ENCODE measurements around the gene BEGAIN.

Gene BEGAIN

DNA sequence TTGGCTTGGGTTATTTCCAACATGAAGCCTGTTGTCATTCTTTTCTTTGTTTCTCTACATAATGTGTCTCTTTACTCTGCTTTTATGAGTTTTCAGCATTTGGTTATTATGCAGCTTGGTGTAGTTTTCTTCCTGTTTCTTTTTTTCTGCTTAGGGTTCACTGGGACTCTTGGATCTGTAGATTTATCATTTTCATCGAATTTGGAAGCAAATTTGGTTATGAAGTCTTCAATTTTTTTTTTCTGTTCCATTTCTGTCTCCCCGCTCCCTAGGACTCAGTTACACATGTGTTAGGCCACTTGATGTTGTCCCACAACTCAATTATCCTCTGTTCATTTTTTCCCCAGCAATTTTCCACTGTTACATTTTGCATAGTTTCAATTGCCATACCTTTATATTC, 13.8 kb upstream of the BEGAIN start:
- Histone ChIP-seq H3K9me3 (ENCODE audit: control insufficient read depth, low read length) (no peaks in the 10 kb centered on the region), H3K4me1 (ENCODE audit: control insufficient read depth, insufficient read depth, low read length, poor library complexity, severe bottlenecking) (no peaks in the 10 kb centered on the region), H3K36me3 (ENCODE audit: control insufficient read depth, insufficient read depth, low read length) (no peaks in the 10 kb centered on the region), H3K4me3 (ENCODE audit: insufficient read depth, low read depth, low read length, poor library complexity, severe bottlenecking) (no peak overlapping the region), H3K27me3 (replicated peaks; ENCODE audit: control insufficient read depth, insufficient read depth, low read length, poor library complexity, severe bottlenecking) (no peaks in the 10 kb centered on the region), H3K27ac (ENCODE audit: insufficient read depth, low read length, poor library complexity, severe bottlenecking) (no peak overlapping the region)
- no peak for DNase-seq

DNA sequence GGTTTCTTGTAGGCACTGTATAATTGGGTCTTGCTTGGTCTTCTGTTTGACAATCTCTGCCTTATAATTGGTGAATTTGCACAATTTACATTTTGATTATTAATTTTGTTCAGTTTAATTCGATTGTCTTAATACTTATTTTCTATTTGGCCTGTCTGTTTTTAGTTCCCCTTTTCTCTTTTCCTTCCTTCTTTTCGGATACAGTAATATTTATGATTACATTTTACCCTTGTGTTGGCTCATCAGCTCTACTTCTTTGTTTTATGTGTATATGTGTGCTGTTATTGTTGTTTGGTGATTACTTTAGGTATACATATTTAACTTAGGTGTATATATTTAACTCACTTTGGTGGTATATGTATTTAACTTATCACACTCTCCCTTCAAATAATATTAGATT, 12.8 kb upstream of the BEGAIN start:
- DNase-seq, result no peak
- Histone ChIP-seq H3K27me3 (replicated peaks; ENCODE audit: control insufficient read depth, insufficient read depth, low read length, poor library complexity, severe bottlenecking) (no peaks in the 10 kb centered on the region), H3K4me3 (ENCODE audit: insufficient read depth, low read depth, low read length, poor library complexity, severe bottlenecking) (no peak overlapping the region), H3K27ac (ENCODE audit: insufficient read depth, low read length, poor library complexity, severe bottlenecking) (no peak overlapping the region), H3K9me3 (ENCODE audit: control insufficient read depth, low read length) (no peaks in the 10 kb centered on the region), H3K4me1 (ENCODE audit: control insufficient read depth, insufficient read depth, low read length, poor library complexity, severe bottlenecking) (no peaks in the 10 kb centered on the region), H3K36me3 (ENCODE audit: control insufficient read depth, insufficient read depth, low read length) (no peaks in the 10 kb centered on the region)

DNA sequence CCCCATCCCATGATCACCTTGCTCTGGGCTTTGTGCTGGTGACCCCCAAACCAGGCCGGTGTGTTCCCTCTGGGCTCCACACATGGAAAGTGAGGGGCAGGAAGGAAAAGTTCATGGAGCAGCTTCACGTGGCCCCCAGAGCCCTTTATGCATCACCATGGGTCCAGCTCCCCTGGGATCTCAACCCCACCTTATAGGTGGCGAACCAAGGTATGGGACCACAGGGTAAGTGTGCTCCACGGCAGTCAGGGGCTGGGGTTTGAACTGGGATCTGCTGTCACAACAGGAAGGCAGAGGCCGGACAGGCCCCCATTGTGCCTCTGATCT, 7.4 kb upstream of the BEGAIN start:
- Histone ChIP-seq H3K27ac (ENCODE audit: insufficient read depth, low read length, poor library complexity, severe bottlenecking) (no peak overlapping the region), H3K4me3 (ENCODE audit: insufficient read depth, low read depth, low read length, poor library complexity, severe bottlenecking) (no peak overlapping the region), H3K4me1 (ENCODE audit: control insufficient read depth, insufficient read depth, low read length, poor library complexity, severe bottlenecking) (no peaks in the 10 kb centered on the region), H3K9me3 (ENCODE audit: control insufficient read depth, low read length) (no peaks in the 10 kb centered on the region), H3K36me3 (ENCODE audit: control insufficient read depth, insufficient read depth, low read length) (no peaks in the 10 kb centered on the region), H3K27me3 (replicated peaks; ENCODE audit: control insufficient read depth, insufficient read depth, low read length, poor library complexity, severe bottlenecking) (no peaks in the 10 kb centered on the region)
- DNase-seq, result no peak

DNA sequence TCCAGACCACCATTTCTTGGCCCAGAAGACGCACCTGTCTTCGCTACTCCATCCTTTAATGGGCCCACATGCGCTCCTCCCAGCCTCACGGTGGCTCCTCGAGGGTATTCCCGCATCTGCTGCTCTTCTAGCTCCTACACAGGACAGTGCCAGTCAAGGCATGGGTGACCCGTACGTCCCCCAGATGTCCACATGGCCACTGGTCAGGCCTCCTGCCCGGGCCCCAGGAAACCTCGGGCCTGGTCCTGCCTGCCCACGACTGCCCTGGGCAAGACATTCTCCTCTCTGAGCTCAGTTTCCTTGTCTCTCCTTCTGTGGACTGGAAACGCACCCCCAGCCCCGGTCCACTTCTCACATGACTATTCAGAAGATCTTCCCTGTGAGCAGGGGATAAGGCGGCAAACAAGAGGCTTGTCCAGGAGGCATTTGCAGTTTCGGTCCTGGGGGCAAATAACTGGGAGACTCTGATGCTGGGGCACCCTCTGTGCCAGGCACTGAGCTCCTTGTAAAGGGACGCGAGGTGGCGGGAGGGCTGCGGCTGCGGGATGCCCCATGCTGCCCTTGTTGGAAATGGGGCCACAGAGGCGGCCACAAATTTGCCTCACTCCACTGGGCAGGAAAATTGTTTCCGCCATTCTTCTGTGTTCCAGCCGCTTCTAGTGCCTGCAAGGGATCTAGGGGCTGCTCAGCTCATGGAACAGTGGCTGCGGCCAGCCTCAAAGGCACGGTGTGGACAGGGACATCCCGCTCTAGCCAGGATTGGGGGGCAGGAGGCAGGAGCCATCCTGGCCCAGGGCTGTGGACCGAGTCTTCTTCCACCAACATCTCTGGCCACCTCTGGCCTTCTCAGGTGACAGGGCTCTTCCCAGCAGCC, 6.8 kb upstream of the BEGAIN start:
- H3K4me3 ChIP-seq (ENCODE audit: insufficient read depth, low read depth, low read length, poor library complexity, severe bottlenecking), result no peak overlapping the region
- no peaks in the 10 kb centered on the region for H3K36me3 ChIP-seq (ENCODE audit: control insufficient read depth, insufficient read depth, low read length)
- H3K27me3 ChIP-seq (replicated peaks; ENCODE audit: control insufficient read depth, insufficient read depth, low read length, poor library complexity, severe bottlenecking), result no peaks in the 10 kb centered on the region
- no peaks in the 10 kb centered on the region for H3K9me3 ChIP-seq (ENCODE audit: control insufficient read depth, low read length)
- no peaks in the 10 kb centered on the region for H3K4me1 ChIP-seq (ENCODE audit: control insufficient read depth, insufficient read depth, low read length, poor library complexity, severe bottlenecking)
- no peak overlapping the region for H3K27ac ChIP-seq (ENCODE audit: insufficient read depth, low read length, poor library complexity, severe bottlenecking)
- DNase-seq, result no peak

DNA sequence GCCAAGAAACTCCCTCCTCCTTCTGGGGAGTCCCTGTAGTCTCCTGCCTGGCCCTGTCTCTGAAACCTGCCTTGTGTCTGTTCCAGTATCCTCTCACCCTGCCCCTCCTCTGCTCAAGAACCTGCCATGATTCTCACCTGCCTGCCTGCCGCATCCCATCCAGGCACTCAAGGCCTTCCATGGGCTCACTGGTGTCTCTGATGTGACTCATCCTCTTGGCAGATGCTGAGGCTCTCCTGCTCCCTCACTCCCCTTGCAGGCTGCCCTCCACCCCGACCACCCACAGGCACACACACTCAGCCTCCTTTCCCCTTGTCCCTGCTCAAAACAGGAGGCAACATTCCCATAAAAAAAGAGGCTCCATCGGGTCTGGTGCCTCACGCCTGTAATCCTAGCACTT, 5.8 kb upstream of the BEGAIN start:
- Histone ChIP-seq H3K36me3 (ENCODE audit: control insufficient read depth, insufficient read depth, low read length) (no peaks in the 10 kb centered on the region), H3K4me3 (ENCODE audit: insufficient read depth, low read depth, low read length, poor library complexity, severe bottlenecking) (no peak overlapping the region), H3K27ac (ENCODE audit: insufficient read depth, low read length, poor library complexity, severe bottlenecking) (no peak overlapping the region), H3K27me3 (replicated peaks; ENCODE audit: control insufficient read depth, insufficient read depth, low read length, poor library complexity, severe bottlenecking) (no peaks in the 10 kb centered on the region), H3K9me3 (ENCODE audit: control insufficient read depth, low read length) (no peaks in the 10 kb centered on the region), H3K4me1 (ENCODE audit: control insufficient read depth, insufficient read depth, low read length, poor library complexity, severe bottlenecking) (no peaks in the 10 kb centered on the region)
- no peak for DNase-seq

DNA sequence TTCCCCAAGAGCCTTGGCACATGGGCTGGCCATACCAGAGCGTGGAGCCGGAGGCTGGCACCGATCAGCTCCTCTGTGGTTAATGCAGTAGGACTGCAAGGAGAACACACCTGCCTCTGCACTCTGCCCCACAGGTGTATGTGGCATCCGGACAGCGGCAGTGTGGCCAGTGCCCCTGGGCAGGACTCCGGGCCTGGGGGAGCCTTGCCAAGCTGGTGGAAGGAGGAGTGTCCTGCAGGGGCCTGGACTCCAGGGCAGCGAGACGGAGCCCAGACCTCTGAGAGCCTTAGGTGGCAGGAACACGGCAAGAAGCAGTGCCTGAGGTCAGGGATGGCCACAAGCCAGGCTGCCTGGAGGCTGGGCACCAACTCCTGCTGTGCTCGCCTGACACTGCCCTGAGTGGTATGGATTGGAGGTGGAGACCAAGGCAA, 5.3 kb upstream of the BEGAIN start:
- Histone ChIP-seq H3K4me1 (ENCODE audit: control insufficient read depth, insufficient read depth, low read length, poor library complexity, severe bottlenecking) (peaks cover 4% of the 10 kb centered on the region), H3K36me3 (ENCODE audit: control insufficient read depth, insufficient read depth, low read length) (no peaks in the 10 kb centered on the region), H3K27ac (ENCODE audit: insufficient read depth, low read length, poor library complexity, severe bottlenecking) (no peak overlapping the region), H3K27me3 (replicated peaks; ENCODE audit: control insufficient read depth, insufficient read depth, low read length, poor library complexity, severe bottlenecking) (no peaks in the 10 kb centered on the region), H3K9me3 (ENCODE audit: control insufficient read depth, low read length) (no peaks in the 10 kb centered on the region), H3K4me3 (ENCODE audit: insufficient read depth, low read depth, low read length, poor library complexity, severe bottlenecking) (no peak overlapping the region)
- no peak for DNase-seq

DNA sequence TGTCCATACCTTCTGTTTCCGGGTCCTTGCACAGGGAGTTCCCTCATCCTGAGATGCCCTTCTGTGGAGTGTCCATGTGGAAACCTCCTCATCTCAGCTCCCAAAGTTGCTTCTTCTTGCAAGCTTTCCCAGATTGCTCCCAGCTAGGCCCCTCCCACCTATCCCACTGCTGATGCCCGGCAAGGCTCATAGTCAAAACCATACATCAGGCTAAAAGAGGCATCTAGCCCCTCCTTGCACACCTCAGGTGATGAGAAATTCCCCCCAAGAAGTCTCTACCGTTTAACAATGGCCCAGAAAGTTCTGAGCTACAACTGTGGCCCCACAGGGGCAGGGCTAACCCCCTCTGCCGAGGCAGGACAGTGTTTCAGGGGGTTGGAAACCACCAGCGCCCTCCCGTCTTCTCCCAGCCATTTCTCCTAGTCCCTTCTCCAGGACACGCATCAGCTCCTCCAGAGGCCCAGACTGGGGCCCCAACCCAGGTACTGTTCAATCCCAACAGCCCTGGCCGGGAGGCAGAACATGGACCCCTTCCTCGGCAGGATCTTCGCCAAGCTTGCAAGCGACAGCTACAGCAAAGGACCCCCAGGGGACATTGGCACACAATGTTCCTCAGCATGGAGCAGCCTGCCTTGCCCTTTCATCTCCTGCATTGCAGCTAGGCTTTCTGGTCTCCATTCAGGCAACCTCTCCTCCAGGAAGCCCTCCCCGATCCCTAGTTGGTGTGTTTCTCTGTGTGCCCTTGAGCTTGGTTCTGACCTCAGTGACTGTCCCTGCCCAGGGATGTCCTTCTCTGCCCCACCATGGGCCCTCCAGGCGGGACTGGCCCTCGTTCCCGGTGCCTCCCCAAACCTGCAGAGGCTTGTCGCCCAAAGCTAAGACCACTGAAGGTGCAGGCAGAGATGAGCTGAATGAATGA, 4.5 kb upstream of the BEGAIN start:
- Histone ChIP-seq H3K4me3 (ENCODE audit: insufficient read depth, low read depth, low read length, poor library complexity, severe bottlenecking) (no peak overlapping the region), H3K27ac (ENCODE audit: insufficient read depth, low read length, poor library complexity, severe bottlenecking) (no peak overlapping the region), H3K4me1 (ENCODE audit: control insufficient read depth, insufficient read depth, low read length, poor library complexity, severe bottlenecking) (peaks cover 4% of the 10 kb centered on the region), H3K36me3 (ENCODE audit: control insufficient read depth, insufficient read depth, low read length) (no peaks in the 10 kb centered on the region), H3K9me3 (ENCODE audit: control insufficient read depth, low read length) (no peaks in the 10 kb centered on the region), H3K27me3 (replicated peaks; ENCODE audit: control insufficient read depth, insufficient read depth, low read length, poor library complexity, severe bottlenecking) (no peaks in the 10 kb centered on the region)
- no peak for DNase-seq

DNA sequence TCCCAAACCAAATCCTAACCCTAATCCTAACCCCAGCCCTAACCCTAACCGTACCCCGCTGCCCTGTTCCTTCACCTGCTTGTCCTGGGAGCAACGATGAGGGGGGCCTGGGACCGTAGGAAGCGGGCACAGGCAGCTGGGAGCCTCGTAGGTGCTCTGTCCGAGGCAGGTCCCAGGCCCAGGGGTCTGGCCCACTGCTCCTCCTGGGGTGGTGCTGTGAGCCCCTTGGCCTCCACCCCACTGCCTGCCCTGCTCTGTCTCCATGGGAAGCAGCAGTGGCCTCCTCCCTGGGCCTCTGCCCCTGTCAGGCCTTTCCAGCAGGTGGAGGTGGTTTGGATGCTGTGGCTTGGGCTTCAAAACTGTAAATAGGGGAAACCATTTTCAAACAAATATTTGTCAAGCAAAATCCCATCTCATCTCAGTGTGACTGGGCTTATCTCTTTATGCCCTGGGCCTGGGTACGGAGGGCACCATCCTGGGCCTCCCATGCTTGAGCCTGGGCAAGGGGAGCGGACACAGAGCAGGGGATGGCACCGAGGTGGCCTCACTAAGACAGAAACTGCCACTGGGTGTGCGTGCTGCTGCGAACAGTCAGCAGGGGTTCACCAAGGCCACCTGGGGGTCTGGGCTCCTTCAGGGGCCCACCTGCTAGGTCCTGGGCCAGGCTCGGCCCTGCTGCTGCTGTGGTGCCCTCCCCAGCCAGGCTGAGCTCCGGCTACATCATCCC, 3.7 kb upstream of the BEGAIN start:
- peaks cover 9% of the 10 kb centered on the region for H3K4me1 ChIP-seq (ENCODE audit: control insufficient read depth, insufficient read depth, low read length, poor library complexity, severe bottlenecking)
- H3K27me3 ChIP-seq (replicated peaks; ENCODE audit: control insufficient read depth, insufficient read depth, low read length, poor library complexity, severe bottlenecking), result no peaks in the 10 kb centered on the region
- no peak overlapping the region for H3K27ac ChIP-seq (ENCODE audit: insufficient read depth, low read length, poor library complexity, severe bottlenecking)
- no peak for DNase-seq
- no peaks in the 10 kb centered on the region for H3K9me3 ChIP-seq (ENCODE audit: control insufficient read depth, low read length)
- no peaks in the 10 kb centered on the region for H3K36me3 ChIP-seq (ENCODE audit: control insufficient read depth, insufficient read depth, low read length)
- no peak overlapping the region for H3K4me3 ChIP-seq (ENCODE audit: insufficient read depth, low read depth, low read length, poor library complexity, severe bottlenecking)

DNA sequence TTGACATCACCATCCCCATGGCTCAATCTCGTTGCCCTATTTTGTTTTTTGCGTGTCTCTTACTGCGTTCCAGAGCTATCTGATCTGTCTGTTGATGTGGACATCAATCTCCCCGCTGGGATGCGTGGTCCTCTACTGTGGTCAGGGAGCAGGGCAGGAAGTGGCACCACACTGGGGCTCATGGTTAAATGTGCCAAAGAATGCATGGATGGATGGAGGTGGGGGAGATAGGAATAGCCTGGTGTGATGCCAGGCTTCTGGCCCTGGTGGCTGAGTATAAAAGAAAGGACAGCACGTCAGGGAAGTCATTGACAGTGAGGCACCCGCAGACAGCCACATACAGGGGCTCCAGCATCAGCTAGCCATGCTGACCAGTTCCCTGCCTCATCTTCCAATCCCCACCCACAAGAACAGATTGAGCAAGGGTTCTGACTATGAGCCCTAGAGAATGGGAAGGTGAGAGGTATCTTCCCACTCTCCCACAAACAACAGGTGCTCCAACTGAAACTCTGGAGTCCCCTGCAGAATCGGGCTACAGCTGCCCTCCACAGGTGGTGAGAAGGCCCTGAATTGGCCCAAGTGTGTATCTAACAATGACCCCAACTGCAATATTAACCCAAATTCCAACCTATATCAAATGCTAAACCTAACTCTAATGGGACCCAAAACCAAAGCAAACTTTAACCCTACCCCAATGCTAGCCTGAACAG, 2.7 kb upstream of the BEGAIN start:
- no peak overlapping the region for H3K4me3 ChIP-seq (ENCODE audit: insufficient read depth, low read depth, low read length, poor library complexity, severe bottlenecking)
- H3K9me3 ChIP-seq (ENCODE audit: control insufficient read depth, low read length), result no peaks in the 10 kb centered on the region
- H3K36me3 ChIP-seq (ENCODE audit: control insufficient read depth, insufficient read depth, low read length), result no peaks in the 10 kb centered on the region
- no peak overlapping the region for H3K27ac ChIP-seq (ENCODE audit: insufficient read depth, low read length, poor library complexity, severe bottlenecking)
- DNase-seq, result no peak
- H3K27me3 ChIP-seq (replicated peaks; ENCODE audit: control insufficient read depth, insufficient read depth, low read length, poor library complexity, severe bottlenecking), result no peaks in the 10 kb centered on the region
- peaks cover 9% of the 10 kb centered on the region for H3K4me1 ChIP-seq (ENCODE audit: control insufficient read depth, insufficient read depth, low read length, poor library complexity, severe bottlenecking)

Measured in effector memory CD4-positive, alpha-beta T cell (primary cell).